Measurements from ENCODE around the gene AP3B1.
A peak's percentile ranks its signal among the peaks of the same experiment; 100 is the strongest.

Gene AP3B1

GRCh38 chr5:78294248-78295034 is at the start of gene AP3B1:
AP3B1 (minus strand) TSS chr5:78294698; CDS start chr5:78294579, 119 bp downstream.
- DNase-seq = peak; percentile 99

- DNase-seq = peak; percentile 63
Observed at GRCh38 chr5:78341440-78341839, 46.9 kb upstream of the AP3B1 start.

GRCh38 chr5:78339617-78340436 is 45.3 kb upstream of the AP3B1 start:
- no peak for DNase-seq

- DNase-seq = no peak
Observed at GRCh38 chr5:78336698-78337097, 42.2 kb upstream of the AP3B1 start.

- no peak for DNase-seq
Observed at GRCh38 chr5:78335976-78336375, 41.5 kb upstream of the AP3B1 start.

GRCh38 chr5:78334811-78335210 is 40.3 kb upstream of the AP3B1 start:
- DNase-seq = no peak

GRCh38 chr5:78331523-78332080 is 37.1 kb upstream of the AP3B1 start:
- no peak for DNase-seq

- no peak for DNase-seq
Observed at GRCh38 chr5:78328585-78329173, 34.2 kb upstream of the AP3B1 start.

- no peak for DNase-seq
Observed at GRCh38 chr5:78327761-78328510, 33.4 kb upstream of the AP3B1 start.

GRCh38 chr5:78326930-78327329 is 32.4 kb upstream of the AP3B1 start:
- no peak for DNase-seq

- DNase-seq = no peak
Observed at GRCh38 chr5:78323241-78323640, 28.7 kb upstream of the AP3B1 start.

GRCh38 chr5:78320401-78320800 is 25.9 kb upstream of the AP3B1 start:
- DNase-seq = peak; percentile 61

- no peak for DNase-seq
Observed at GRCh38 chr5:78318337-78318736, 23.8 kb upstream of the AP3B1 start.

GRCh38 chr5:78317515-78317914 is 23.0 kb upstream of the AP3B1 start:
- no peak for DNase-seq

GRCh38 chr5:78308703-78309102 is 14.2 kb upstream of the AP3B1 start:
- DNase-seq = no peak

- no peak for DNase-seq
Observed at GRCh38 chr5:78300464-78301045, 6.1 kb upstream of the AP3B1 start.

- DNase-seq = peak; percentile 30
Observed at GRCh38 chr5:78295035-78295961, 800 bp upstream of the AP3B1 start.

GRCh38 chr5:78293851-78294247 is 649 bp downstream of the AP3B1 start:
- DNase-seq = no peak

- DNase-seq = no peak
Observed at GRCh38 chr5:78291687-78292086, 2.8 kb downstream of the AP3B1 start.

- DNase-seq = no peak
Observed at GRCh38 chr5:78289911-78290310, 4.6 kb downstream of the AP3B1 start.

- no peak for DNase-seq
Observed at GRCh38 chr5:78288246-78288645, 6.3 kb downstream of the AP3B1 start.
